Keratinocyte (primary cell): ENCODE measurements around the gene ABCC4. TPM values are rescaled to one million over a fixed set of nuclear protein-coding genes. Genes with fewer than 3 reads are reported as not detected.

ENCODE experiments used
- DNase-seq: peaks from one replicate; pipeline ENCODE4 v3.0.0-alpha.2; 2011; ENCODE audit warnings: low read depth, missing footprints, low spot score
- FAIRE-seq: peaks from 2 replicates; lab custom pipeline; 2011; peaks lifted over from hg19 to GRCh38; lab: Jason Lieb, UNC
- H2AFZ ChIP-seq: 2 replicates; pipeline ENCODE4 v1.6.0; 2012; ENCODE audit warnings: low read length, control low read depth, inconsistent platforms; ENCODE audit not compliant: control insufficient read depth
- H3K27ac ChIP-seq: 2 replicates; pipeline ENCODE4 v1.5.1; 2011; ENCODE audit warnings: low read length; ENCODE audit not compliant: control insufficient read depth, insufficient read depth
- H3K27me3 ChIP-seq: 3 replicates; pipeline ENCODE4 v1.6.0; 2011; ENCODE audit warnings: low read length; ENCODE audit not compliant: control insufficient read depth, insufficient read depth; ENCODE audit errors: extremely low read depth
- H3K36me3 ChIP-seq, 2 experiments: 2 replicates in 1 of 2; 3 replicates in 1 of 2; pipeline ENCODE4 v1.5.1; 2011; ENCODE audit warnings: low read length in 2 of 2, mild to moderate bottlenecking in 1 of 2; ENCODE audit not compliant: control insufficient read depth in 2 of 2, insufficient read depth in 2 of 2; ENCODE audit errors: extremely low read depth in 1 of 2
- H3K4me1 ChIP-seq: 3 replicates; pipeline ENCODE4 v1.5.1; 2011; ENCODE audit warnings: low read length; ENCODE audit not compliant: control insufficient read depth, insufficient read depth; ENCODE audit errors: extremely low read depth
- H3K4me2 ChIP-seq: 3 replicates; pipeline ENCODE4 v1.6.0; 2011; ENCODE audit warnings: low read depth, low read length; ENCODE audit not compliant: control insufficient read depth, insufficient read depth; ENCODE audit errors: extremely low read depth
- H3K4me3 ChIP-seq, 3 experiments: fragments of 200-600 bp in 1 of 3; sonication (generic) in 1 of 3; 2 replicates in 2 of 3; 3 replicates in 1 of 3; pipeline ENCODE4 v1.5.1; 2011 to 2016; ENCODE audit warnings: low read length in 3 of 3, mild to moderate bottlenecking in 3 of 3, control low read depth in 2 of 3, inconsistent platforms in 1 of 3, low read depth in 1 of 3, mixed read lengths in 1 of 3, mixed run types in 1 of 3, moderate library complexity in 1 of 3; ENCODE audit not compliant: control insufficient read depth in 2 of 3, insufficient read depth in 2 of 3; ENCODE audit errors: extremely low read depth in 1 of 3
- H3K79me2 ChIP-seq: 2 replicates; pipeline ENCODE4 v1.6.0; 2012; ENCODE audit warnings: low read length; ENCODE audit not compliant: control insufficient read depth, insufficient read depth
- H3K9ac ChIP-seq: 3 replicates; pipeline ENCODE4 v1.6.0; 2011; ENCODE audit warnings: low read length; ENCODE audit not compliant: control insufficient read depth, insufficient read depth; ENCODE audit errors: extremely low read depth
- H3K9me1 ChIP-seq: 3 replicates; pipeline ENCODE4 v1.6.0; 2011; ENCODE audit warnings: low read length; ENCODE audit not compliant: control insufficient read depth, insufficient read depth; ENCODE audit errors: extremely low read depth
- H3K9me3 ChIP-seq: 2 replicates; pipeline ENCODE4 v1.5.1; 2012; ENCODE audit warnings: low read depth, low read length; ENCODE audit not compliant: control insufficient read depth
- H4K20me1 ChIP-seq: 3 replicates; pipeline ENCODE4 v1.6.0; 2011; ENCODE audit warnings: low read length; ENCODE audit not compliant: control insufficient read depth, insufficient read depth; ENCODE audit errors: extremely low read depth
- EZH2 ChIP-seq: IDR thresholded peaks from one replicate; pipeline ENCODE4 v1.6.1; 2012; ENCODE audit warnings: inconsistent platforms, mild to moderate bottlenecking, low read length, moderate library complexity
- dilution Hi-C: fragments of 300-500 bp; cut with MboI; formaldehyde crosslinking; loops from one replicate; pipeline ENCODE4 v1.7.0; 2020; ENCODE audit warnings: low sequenced_read_pairs; ENCODE audit not compliant: extremely low pct_ligation_motif_present
- polyA minus RNA-seq, 3 experiments: library from RNA; depleted of rRNA, polyadenylated mRNA; stranded (reverse); fragments of >200 nt; gene quantifications; 1 replicate in 1 of 3; 2 replicates in 1 of 3; 3 replicates in 1 of 3; pipeline ENCODE4 v1.2.3, GENCODE V29; 2011
- polyA plus RNA-seq, 5 experiments: library from polyadenylated mRNA; depleted of rRNA in 3 of 5; stranded (reverse) in 3 of 5; stranded (forward) in 1 of 5; unstranded in 1 of 5; fragments of >200 nt; gene quantifications; 1 replicate in 1 of 5; 2 replicates in 3 of 5; 3 replicates in 1 of 5; pipeline versions ENCODE4 v1.2.1 to v1.2.3, GENCODE V29; 2011 to 2012; ENCODE audit warnings: missing spikeins in 2 of 5, low read depth in 1 of 5, low replicate concordance in 1 of 5
- TF ChIP-seq, protein P1 (sequence below), 3 experiments: IDR thresholded peaks in 1 of 3; conservative IDR thresholded peaks in 1 of 3; optimal IDR thresholded peaks in 1 of 3; 2 replicates in 2 of 3; 3 replicates in 1 of 3; pipeline versions ENCODE3 to v1.5.1; 2011; ENCODE audit warnings: low read length in 3 of 3, mild to moderate bottlenecking in 3 of 3, moderate library complexity in 2 of 3, control low read depth in 1 of 3, inconsistent platforms in 1 of 3; ENCODE audit not compliant: insufficient read depth in 2 of 3; ENCODE audit errors: extremely low read depth in 1 of 3

Gene ABCC4
- 8.8 to 13.8 TPM (median 11.6 TPM) in 3 replicates for polyA plus RNA-seq
- 1.9 TPM for polyA plus RNA-seq (2011; ENCODE audit: low read depth)
- polyA plus RNA-seq (2011; cell fraction: cytosol; rRNA removed) = 4.7 and 8.4 TPM in 2 replicates
- polyA plus RNA-seq (2011; cell fraction: nucleus; rRNA removed) = 14.4 and 17.8 TPM in 2 replicates
- 1.6 and 10.0 TPM in 2 replicates for polyA plus RNA-seq (2012; ENCODE audit: low replicate concordance)
- polyA minus RNA-seq = 27.7 to 34.2 TPM (median 29.3 TPM) in 3 replicates
- 14.8 TPM for polyA minus RNA-seq (2011; cell fraction: cytosol; rRNA and poly(A)+ RNA removed)
- polyA minus RNA-seq (2011; cell fraction: nucleus; rRNA and poly(A)+ RNA removed) = 23.8 and 49.2 TPM in 2 replicates

DNA sequence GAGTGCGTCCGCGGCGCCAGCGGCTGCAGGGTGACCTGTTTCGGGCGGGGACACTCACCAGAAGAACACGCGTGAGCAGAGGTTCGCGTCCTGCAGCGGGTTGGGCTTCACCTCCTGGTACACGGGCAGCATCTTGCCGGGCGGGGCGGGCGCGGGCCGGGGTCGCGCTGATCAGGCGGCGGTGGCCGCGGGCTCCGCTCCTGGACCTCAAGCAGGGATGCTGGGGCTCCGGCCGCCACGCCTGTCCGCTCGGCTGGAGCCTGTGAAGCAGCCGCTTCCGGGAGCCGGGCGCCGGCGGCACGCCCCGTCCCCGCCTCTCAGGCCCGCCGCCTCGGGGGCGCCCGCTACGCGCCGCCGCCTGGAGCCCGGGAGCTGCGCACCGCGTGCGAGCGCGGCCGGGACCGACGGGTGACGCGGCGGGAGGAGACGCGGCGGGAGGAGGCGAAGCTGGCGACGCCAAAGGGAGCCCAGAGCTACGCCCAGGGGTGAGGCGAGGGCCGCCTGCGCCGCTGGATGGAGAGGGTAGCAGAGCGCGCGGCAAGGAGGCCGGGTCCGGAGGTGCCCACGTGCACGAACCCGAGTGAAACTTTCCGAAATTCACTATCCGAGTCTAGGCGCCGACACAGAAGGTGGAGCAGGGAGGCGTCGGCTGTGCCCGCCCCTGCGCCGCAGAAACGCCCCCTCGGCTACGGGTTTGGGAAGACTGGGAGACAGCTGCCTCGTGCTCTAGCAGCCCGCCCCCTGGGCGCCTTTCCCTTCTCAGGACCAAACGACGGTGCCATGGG, at the start of gene ABCC4:
Gene ABCC4, minus strand, starts transcription at position 269 of the 785 bp plus-strand sequence. Its CDS starts 137 bp downstream, at position 132.
- peaks cover 32% of the 10 kb centered on the region for H3K79me2 ChIP-seq
- H3K36me3 ChIP-seq = peaks cover 0 to 1% of the 10 kb centered on the region in 2 experiments
- no peak for TF ChIP-seq EZH2
- TF ChIP-seq, protein P1, sequence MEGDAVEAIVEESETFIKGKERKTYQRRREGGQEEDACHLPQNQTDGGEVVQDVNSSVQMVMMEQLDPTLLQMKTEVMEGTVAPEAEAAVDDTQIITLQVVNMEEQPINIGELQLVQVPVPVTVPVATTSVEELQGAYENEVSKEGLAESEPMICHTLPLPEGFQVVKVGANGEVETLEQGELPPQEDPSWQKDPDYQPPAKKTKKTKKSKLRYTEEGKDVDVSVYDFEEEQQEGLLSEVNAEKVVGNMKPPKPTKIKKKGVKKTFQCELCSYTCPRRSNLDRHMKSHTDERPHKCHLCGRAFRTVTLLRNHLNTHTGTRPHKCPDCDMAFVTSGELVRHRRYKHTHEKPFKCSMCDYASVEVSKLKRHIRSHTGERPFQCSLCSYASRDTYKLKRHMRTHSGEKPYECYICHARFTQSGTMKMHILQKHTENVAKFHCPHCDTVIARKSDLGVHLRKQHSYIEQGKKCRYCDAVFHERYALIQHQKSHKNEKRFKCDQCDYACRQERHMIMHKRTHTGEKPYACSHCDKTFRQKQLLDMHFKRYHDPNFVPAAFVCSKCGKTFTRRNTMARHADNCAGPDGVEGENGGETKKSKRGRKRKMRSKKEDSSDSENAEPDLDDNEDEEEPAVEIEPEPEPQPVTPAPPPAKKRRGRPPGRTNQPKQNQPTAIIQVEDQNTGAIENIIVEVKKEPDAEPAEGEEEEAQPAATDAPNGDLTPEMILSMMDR (optimal IDR thresholded peaks at IDR 0.05 in 1 of 3, IDR thresholded peaks at IDR 0.05 in 1 of 3, conservative IDR thresholded peaks at IDR 0.05 in 1 of 3; ENCODE audit: extremely low read depth in 1 of 3, insufficient read depth in 2 of 3, low read length in 3 of 3) = no peak
- H3K27me3 ChIP-seq = no peaks in the 10 kb centered on the region
- H3K9me1 ChIP-seq = no peaks in the 10 kb centered on the region
- H3K9me3 ChIP-seq = no peaks in the 10 kb centered on the region
- H3K4me1 ChIP-seq = peaks cover 12% of the 10 kb centered on the region
- peak within 1 kb of the TSS; percentile 91 for H2AFZ ChIP-seq
- H3K9ac ChIP-seq = peak within 1 kb of the TSS; percentile 80
- H3K4me2 ChIP-seq = peak within 1 kb of the TSS; percentile 82
- peak within 1 kb of the TSS; percentile 81 to 86 (median 86) for H3K4me3 ChIP-seq
- dilution Hi-C loops = no loop called here
- peak within 1 kb of the TSS; percentile 72 for H3K27ac ChIP-seq
- DNase-seq (no peak), FAIRE-seq (no peak)
- H4K20me1 ChIP-seq = no peaks in the 10 kb centered on the region

GRCh38 chr13:95349267-95349666, 48.0 kb upstream of the ABCC4 start:
- no peaks in the 10 kb centered on the region for H3K36me3 ChIP-seq
- no peak overlapping the region for H2AFZ ChIP-seq
- TF ChIP-seq, protein P1 (optimal IDR thresholded peaks at IDR 0.05 in 1 of 3, IDR thresholded peaks at IDR 0.05 in 1 of 3, conservative IDR thresholded peaks at IDR 0.05 in 1 of 3; ENCODE audit: extremely low read depth in 1 of 3, insufficient read depth in 2 of 3, low read length in 3 of 3) = no peak
- TF ChIP-seq EZH2 = no peak
- H3K9me1 ChIP-seq = no peaks in the 10 kb centered on the region
- no peaks in the 10 kb centered on the region for H3K27me3 ChIP-seq
- no peaks in the 10 kb centered on the region for H3K79me2 ChIP-seq
- DNase-seq = no peak
- H3K9me3 ChIP-seq = no peaks in the 10 kb centered on the region
- dilution Hi-C loops = no loop called here
- H3K4me1 ChIP-seq = no peaks in the 10 kb centered on the region
- H3K4me2 ChIP-seq = no peak overlapping the region
- FAIRE-seq = no peak
- no peaks in the 10 kb centered on the region for H4K20me1 ChIP-seq
- H3K4me3 ChIP-seq = no peak overlapping the region
- no peak overlapping the region for H3K9ac ChIP-seq
- H3K27ac ChIP-seq = no peak overlapping the region
